Loucy (cell line): ENCODE data around the gene CPEB3.
"Not testable (repeated sequence)": the region's sequence is repeated elsewhere in the genome, so short reads cannot be mapped to it uniquely, and the experiment has no call there.

Experiments
- H2AFZ ChIP-seq: fragments of 200-600 bp; sonication (generic); 2 replicates; pipeline ENCODE4 v1.6.0; 2016; ENCODE audit warnings: antibody characterized with exemption, mild to moderate bottlenecking, low read length, moderate library complexity
- H3F3A ChIP-seq: fragments of 200-600 bp; 2 replicates; pipeline ENCODE4 v1.6.0; 2016; ENCODE audit warnings: antibody characterized with exemption, low read depth, mild to moderate bottlenecking
- H3K27me3 ChIP-seq: fragments of 200-600 bp; sonication (generic); 2 replicates; pipeline ENCODE4 v1.6.1; 2014; ENCODE audit warnings: low read length, mild to moderate bottlenecking; ENCODE audit not compliant: insufficient read depth, poor library complexity, severe bottlenecking
- H3K36me3 ChIP-seq: fragments of 200-600 bp; sonication (generic); 2 replicates; pipeline ENCODE4 v1.6.1; 2016; ENCODE audit warnings: low read length; ENCODE audit not compliant: insufficient read depth
- H3K4me1 ChIP-seq: fragments of 200-600 bp; sonication (generic); 2 replicates; pipeline ENCODE4 v1.5.1; 2014; ENCODE audit warnings: low read length, mild to moderate bottlenecking; ENCODE audit not compliant: insufficient read depth, poor library complexity, severe bottlenecking
- H3K4me2 ChIP-seq: fragments of 200-600 bp; sonication (generic); 2 replicates; pipeline ENCODE4 v1.6.0; 2014; ENCODE audit warnings: antibody characterized with exemption, low read length, low read depth, mild to moderate bottlenecking; ENCODE audit not compliant: poor library complexity, severe bottlenecking
- H3K4me3 ChIP-seq: fragments of 200-600 bp; sonication (generic); 2 replicates; pipeline ENCODE4 v1.5.1; 2014; ENCODE audit warnings: low read length, mild to moderate bottlenecking, mixed read lengths; ENCODE audit not compliant: poor library complexity, severe bottlenecking
- H3K79me2 ChIP-seq: fragments of 200-600 bp; sonication (generic); 2 replicates; pipeline ENCODE4 v1.6.1; 2014; ENCODE audit warnings: low read length; ENCODE audit not compliant: insufficient read depth
- H3K9ac ChIP-seq: fragments of 200-600 bp; sonication (generic); 2 replicates; pipeline ENCODE4 v1.6.0; 2014; ENCODE audit warnings: mild to moderate bottlenecking, low read depth, low read length, moderate library complexity; ENCODE audit not compliant: poor library complexity, severe bottlenecking
- H3K9me2 ChIP-seq: fragments of 200-600 bp; sonication (generic); replicated peaks from 2 replicates; pipeline ENCODE4 v1.6.1; 2016; ENCODE audit warnings: low read depth, low read length, mixed read lengths
- H3K9me3 ChIP-seq: fragments of 200-600 bp; sonication (generic); 2 replicates; pipeline ENCODE4 v1.6.1; 2014; ENCODE audit warnings: mild to moderate bottlenecking, antibody characterized with exemption, low read length, low read depth; ENCODE audit not compliant: insufficient read depth
- H4K20me1 ChIP-seq: fragments of 200-600 bp; sonication (generic); 2 replicates; pipeline ENCODE4 v1.6.0; 2014; ENCODE audit warnings: antibody characterized with exemption, low read length, mild to moderate bottlenecking; ENCODE audit not compliant: insufficient read depth, poor library complexity, severe bottlenecking
- CTCF ChIP-seq: fragments of 200-600 bp; sonication (generic); conservative IDR thresholded peaks from 2 replicates; pipeline ENCODE4 v1.5.1; 2014; ENCODE audit warnings: mild to moderate bottlenecking, antibody characterized with exemption, low read length
- EZH2phosphoT487 ChIP-seq: fragments of 200-600 bp; IDR thresholded peaks from 2 replicates; pipeline ENCODE4 v1.6.1; 2018; ENCODE audit warnings: antibody characterized with exemption, mild to moderate bottlenecking, moderate library complexity, borderline replicate concordance

CPEB3 gene

DNA sequence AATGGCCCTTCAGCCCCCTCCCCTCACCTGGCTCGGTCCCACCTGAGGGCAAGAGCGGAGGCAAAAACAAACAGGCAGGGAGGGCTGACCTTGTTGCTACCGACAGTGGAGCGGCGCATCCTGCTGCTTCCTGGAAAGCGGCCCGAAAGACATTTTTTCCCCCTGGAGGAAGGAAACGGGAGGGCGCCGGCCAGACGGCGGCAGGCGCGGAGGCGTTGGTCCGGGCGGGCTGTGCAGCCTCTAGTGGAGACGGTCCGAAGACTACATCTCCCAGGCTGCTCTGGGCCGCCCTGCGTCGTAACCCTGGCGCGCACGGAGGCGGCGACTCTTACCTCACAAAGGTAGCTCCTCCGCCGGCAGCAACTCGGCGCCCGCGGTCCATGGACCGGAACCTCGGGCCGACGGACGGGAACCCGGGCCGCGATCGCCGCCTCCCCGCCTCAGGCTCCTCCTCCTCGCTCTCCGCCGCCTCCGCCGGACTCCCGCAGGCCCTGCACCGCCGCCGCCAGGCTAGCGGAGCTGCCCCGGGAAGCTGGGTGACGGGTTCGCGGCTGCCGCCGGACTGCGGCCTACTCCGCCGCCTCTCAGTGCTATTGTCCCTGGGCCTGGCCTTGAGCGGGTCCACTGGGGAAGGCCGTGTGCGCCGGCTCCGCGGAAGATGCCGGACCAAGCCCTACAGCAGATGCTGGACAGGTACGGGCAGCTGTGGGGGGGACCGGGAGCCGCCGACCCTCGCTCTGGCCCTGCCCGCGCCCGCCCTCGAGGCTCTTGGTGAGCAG, at the start of gene CPEB3, which contains the start of gene MARCHF5:
Gene CPEB3 (minus strand): TSS at position 242 of the 779 bp plus-strand sequence. CDS start 50,728 bp downstream, outside the sequence.
Gene MARCHF5 (plus strand): TSS at position 331 of the 779 bp plus-strand sequence. CDS start 328 bp downstream, at position 659.
- Histone ChIP-seq H4K20me1 (peaks cover 46% of the 10 kb centered on the region), H2AFZ (peak within 1 kb of the TSS; percentile 98), H3K36me3 (no peaks in the 10 kb centered on the region), H3F3A (0 out of 2 replicates have a peak, but pooled peaks cover 3% of the 10 kb centered on the region), H3K4me2 (peak within 1 kb of the TSS; percentile 86), H3K27me3 (peaks cover 5% of the 10 kb centered on the region), H3K9me2 (no peaks in the 10 kb centered on the region), H3K9me3 (no peaks in the 10 kb centered on the region), H3K9ac (peak within 1 kb of the TSS; percentile 99), H3K79me2 (peaks cover 73% of the 10 kb centered on the region), H3K4me1 (peaks cover 42% of the 10 kb centered on the region), H3K4me3 (peak within 1 kb of the TSS; percentile 92)
- TF ChIP-seq CTCF (peak; percentile 52), EZH2phosphoT487 (no peak)

DNA sequence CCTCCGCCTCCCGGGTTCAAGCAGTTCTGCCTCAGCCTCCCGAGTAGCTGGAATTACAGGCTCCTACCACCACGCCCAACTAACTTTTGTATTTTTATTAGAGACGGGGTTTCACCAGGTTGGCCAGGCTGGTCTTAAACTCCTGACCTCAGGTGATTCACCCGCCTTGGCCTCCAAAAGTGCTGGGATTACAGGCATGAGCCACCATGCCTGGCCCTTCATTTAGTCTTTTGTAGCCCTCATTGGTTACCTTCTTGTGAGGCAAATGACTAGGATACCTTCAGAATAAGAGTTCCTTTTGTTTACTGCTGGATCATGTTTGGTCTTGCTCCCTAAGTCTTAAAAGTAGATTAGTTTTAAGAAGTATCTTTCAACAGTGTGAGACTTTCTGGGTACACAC, 39.0 kb upstream of the CPEB3 start:
- H3K4me2 ChIP-seq = not testable (repeated sequence)

GRCh38 chr10:92328993-92329392, 38.1 kb upstream of the CPEB3 start:
- Histone ChIP-seq H3K79me2 (peaks cover 75% of the 10 kb centered on the region), H4K20me1 (peaks cover 55% of the 10 kb centered on the region), H3K4me3 (no peak overlapping the region)

More for the DNA sequence above, 39.0 kb upstream of the CPEB3 start:
- Histone ChIP-seq H3K79me2 (peaks cover 68% of the 10 kb centered on the region), H4K20me1 (peaks cover 48% of the 10 kb centered on the region), H3K36me3 (peaks cover 15% of the 10 kb centered on the region; the same call in 1 of the 2 replicates)
- H2AFZ ChIP-seq, H3K4me1 ChIP-seq, H3K9ac ChIP-seq, H3K27me3 ChIP-seq, H3F3A ChIP-seq, H3K9me3 ChIP-seq, H3K4me3 ChIP-seq, H3K9me2 ChIP-seq: not testable (repeated sequence)

More at GRCh38 chr10:92328993-92329392, 38.1 kb upstream of the CPEB3 start:
- no peaks in the 10 kb centered on the region for H3F3A ChIP-seq
- no peak overlapping the region for H3K9ac ChIP-seq
- no peaks in the 10 kb centered on the region for H3K9me3 ChIP-seq
- H2AFZ ChIP-seq = no peak overlapping the region
- no peak overlapping the region for H3K4me2 ChIP-seq
- H3K4me1 ChIP-seq = no peaks in the 10 kb centered on the region
- H3K9me2 ChIP-seq = no peaks in the 10 kb centered on the region
- H3K36me3 ChIP-seq = peaks cover 18% of the 10 kb centered on the region; the same call in 1 of the 2 replicates
- no peaks in the 10 kb centered on the region for H3K27me3 ChIP-seq
- TF ChIP-seq EZH2phosphoT487 = no peak
- no peak for TF ChIP-seq CTCF
